Caco-2 (cell line): ENCODE results near the gene PCMTD2. TPM values are rescaled to one million over a fixed set of nuclear protein-coding genes. Genes with fewer than 3 reads are reported as not detected.

Experiments
- Bru-seq: library from RNA; stranded (reverse); fragments of 400-500 nt; gene quantifications from one replicate; lab custom pipeline; 2021; lab: Mats Ljungman, UMichigan
- BruChase-seq, 2 experiments: library from RNA; stranded (reverse); fragments of 400-500 nt; gene quantifications; one replicate each; lab custom pipeline; 2021; lab: Mats Ljungman, UMichigan
- BruUV-seq: library from RNA; stranded (reverse); fragments of 400-500 nt; replicated peaks from 2 replicates; lab custom pipeline; 2021; lab: Mats Ljungman, UMichigan
- CTCF ChIA-PET: fragments of 300-600 bp; sonication (Branson Sonifier 250); formaldehyde crosslinking; loops from one replicate; lab custom pipeline; 2022; ENCODE audit warnings: antibody characterized with exemption; lab: Charles Lee
- POLR2A ChIA-PET: fragments of 300-600 bp; sonication (Branson Sonifier 250); formaldehyde crosslinking; loops from one replicate; lab custom pipeline; 2022; ENCODE audit warnings: antibody characterized with exemption; lab: Charles Lee
- DNase-seq, 2 experiments: peaks; one replicate each; pipeline versions ENCODE4 v3.0.0 to v3.0.0-alpha.2; 2020 to 2022
- H3K27me3 ChIP-seq: replicated peaks from 2 replicates; pipeline ENCODE4 v1.6.0; 2011; ENCODE audit warnings: low read length; ENCODE audit not compliant: control insufficient read depth, insufficient read depth
- H3K36me3 ChIP-seq: 2 replicates; pipeline ENCODE4 v1.5.1; 2011; ENCODE audit warnings: low read length; ENCODE audit not compliant: control insufficient read depth, insufficient read depth
- H3K4me1 ChIP-seq: fragments of 250-450 bp; sonication (Bioruptor Pico); 2 replicates; pipeline ENCODE4 v1.5.1; 2020; ENCODE audit warnings: mild to moderate bottlenecking
- H3K4me3 ChIP-seq: 2 replicates; pipeline ENCODE4 v1.5.1; 2011; ENCODE audit warnings: low read depth, mild to moderate bottlenecking, control low read depth, low read length
- H3K9me3 ChIP-seq: fragments of 250-450 bp; sonication (Bioruptor Pico); 2 replicates; pipeline ENCODE4 v1.5.1; 2020; ENCODE audit warnings: mild to moderate bottlenecking, moderate library complexity
- H3K27ac Mint-ChIP-seq: one replicate; pipeline ENCODE4 v1.8.0; 2022; ENCODE audit warnings: mixed read lengths; ENCODE audit not compliant: unreplicated experiment
- H3K27me3 Mint-ChIP-seq: one replicate; pipeline ENCODE4 v1.8.0; 2022; ENCODE audit warnings: mixed read lengths; ENCODE audit not compliant: insufficient read depth, unreplicated experiment
- H3K36me3 Mint-ChIP-seq: one replicate; pipeline ENCODE4 v1.8.0; 2022; ENCODE audit warnings: mild to moderate bottlenecking, mixed read lengths; ENCODE audit not compliant: insufficient read depth, unreplicated experiment
- H3K4me1 Mint-ChIP-seq: one replicate; pipeline ENCODE4 v1.8.0; 2022; ENCODE audit warnings: low read depth, mixed read lengths; ENCODE audit not compliant: unreplicated experiment
- H3K4me3 Mint-ChIP-seq: one replicate; pipeline ENCODE4 v1.8.0; 2022; ENCODE audit warnings: mild to moderate bottlenecking, moderate library complexity, mixed read lengths; ENCODE audit not compliant: unreplicated experiment
- H3K9me3 Mint-ChIP-seq: one replicate; pipeline ENCODE4 v1.8.0; 2022; ENCODE audit warnings: mixed read lengths; ENCODE audit not compliant: unreplicated experiment
- intact Hi-C: fragments of 100-400 bp; cut with micrococcal nuclease; formaldehyde crosslinking; loops from one replicate; pipeline ENCODE4 v1.10.0; 2022; ENCODE audit not compliant: unreplicated experiment
- long read RNA-seq: library from polyadenylated mRNA; stranded (forward); transcript quantifications from one replicate; pipeline ENCODE4 v2.0.0, GENCODE V29; 2022
- total RNA-seq: library from RNA; stranded (reverse); gene quantifications from 2 replicates; pipeline ENCODE4 v1.2.3, GENCODE V29; 2022
- TF ChIP-seq, protein P1 (sequence below), 2 experiments: fragments of 200-600 bp in 1 of 2; IDR thresholded peaks; 1 replicate in 1 of 2; 2 replicates in 1 of 2; pipeline versions ENCODE4 v1.5.1 to v1.8.0; 2011 to 2022; ENCODE audit warnings: antibody characterized with exemption in 1 of 2, control low read depth in 1 of 2, inconsistent platforms in 1 of 2, low read depth in 1 of 2, low read length in 1 of 2, mild to moderate bottlenecking in 1 of 2, moderate library complexity in 1 of 2; ENCODE audit not compliant: insufficient read depth in 1 of 2, severe bottlenecking in 1 of 2, unreplicated experiment in 1 of 2

PCMTD2 gene
- total RNA-seq (79.5 and 101 TPM in 2 replicates), Bru-seq, nascent RNA (percentile 75 among the genes with signal in this experiment), BruChase-seq, experiment 1, labeled RNA remaining after a 2-hour chase (percentile 92 among the genes with signal in this experiment), BruChase-seq, experiment 2, labeled RNA remaining after a 6-hour chase (percentile 94 among the genes with signal in this experiment)
- long read RNA-seq, transcript PCMTD2-203 (6 exons, 3,843 nt) = major isoform, 48 of 88 reads
- long read RNA-seq, transcript PCMTD2-204 (6 exons, 3,212 nt) = minor isoform, 6 of 88 reads
- long read RNA-seq, partial matches to known transcripts = 8 of 88 reads
- long read RNA-seq, other reads (novel, unspliced or antisense) = 26 of 88 reads

DNA sequence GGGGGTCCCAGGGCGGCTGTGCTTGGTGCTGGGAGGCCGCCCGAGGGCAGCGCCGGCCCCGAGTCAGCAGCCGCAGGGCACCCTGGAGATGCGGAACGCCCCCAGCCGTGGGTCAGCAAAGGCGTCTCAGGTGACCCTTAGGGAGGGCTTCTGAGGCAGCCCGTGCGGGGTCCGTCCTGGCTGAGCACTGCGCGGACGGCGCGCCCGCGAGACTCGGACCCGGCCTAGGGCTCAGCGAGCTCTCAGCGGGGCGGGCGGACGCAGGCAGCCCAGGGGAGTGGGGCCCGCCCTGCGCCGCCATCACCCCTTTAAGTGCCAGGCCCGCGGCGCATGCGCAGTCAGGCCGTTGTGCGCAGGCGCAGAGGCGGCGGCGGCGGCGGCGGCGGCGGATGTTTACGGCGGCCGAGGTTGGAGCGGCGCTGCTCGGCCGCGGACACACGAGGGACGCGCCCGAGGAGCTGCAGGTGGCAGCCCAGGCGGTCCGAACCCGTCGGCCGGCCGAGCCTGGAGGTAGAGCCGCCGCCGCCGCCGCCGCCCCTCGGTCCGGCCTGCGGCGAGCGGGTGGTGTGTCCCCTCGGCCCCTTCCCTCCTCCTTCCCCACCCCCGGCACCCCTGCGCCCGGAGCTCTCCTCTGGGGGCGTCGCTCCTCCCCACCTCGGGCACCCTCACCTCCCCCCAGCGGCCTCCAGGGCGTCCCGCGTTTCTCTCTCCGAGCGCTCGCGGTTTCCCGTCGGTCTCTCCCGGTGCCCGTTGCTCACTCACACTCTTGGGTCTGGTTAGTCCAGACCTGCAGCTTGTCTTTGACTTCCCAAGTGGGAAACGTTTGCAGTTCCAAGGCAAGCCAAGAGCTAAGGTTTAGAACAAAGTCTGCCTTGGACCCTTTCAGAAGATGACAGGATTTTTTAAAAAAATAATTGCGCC lies at the start of gene PCMTD2:
TSS of gene PCMTD2 (plus strand) at position 388 of the 921 bp plus-strand sequence. CDS start 4,218 bp downstream, outside the sequence.
- Mint-ChIP-seq H3K9me3 (no peaks in the 10 kb centered on the region), H3K27ac (peak within 1 kb of the TSS; percentile 91), H3K36me3 (peaks cover 19% of the 10 kb centered on the region), H3K27me3 (no peaks in the 10 kb centered on the region), H3K4me3 (peak within 1 kb of the TSS; percentile 95), H3K4me1 (peaks cover 10% of the 10 kb centered on the region)
- Histone ChIP-seq H3K4me1 (peaks cover 6% of the 10 kb centered on the region; the same call in 1 of the 2 replicates), H3K9me3 (no peaks in the 10 kb centered on the region), H3K27me3 (no peaks in the 10 kb centered on the region), H3K36me3 (peaks cover 3% of the 10 kb centered on the region), H3K4me3 (peak within 1 kb of the TSS; percentile 80)
- no TSS peak for BruUV-seq
- TF ChIP-seq, protein P1, sequence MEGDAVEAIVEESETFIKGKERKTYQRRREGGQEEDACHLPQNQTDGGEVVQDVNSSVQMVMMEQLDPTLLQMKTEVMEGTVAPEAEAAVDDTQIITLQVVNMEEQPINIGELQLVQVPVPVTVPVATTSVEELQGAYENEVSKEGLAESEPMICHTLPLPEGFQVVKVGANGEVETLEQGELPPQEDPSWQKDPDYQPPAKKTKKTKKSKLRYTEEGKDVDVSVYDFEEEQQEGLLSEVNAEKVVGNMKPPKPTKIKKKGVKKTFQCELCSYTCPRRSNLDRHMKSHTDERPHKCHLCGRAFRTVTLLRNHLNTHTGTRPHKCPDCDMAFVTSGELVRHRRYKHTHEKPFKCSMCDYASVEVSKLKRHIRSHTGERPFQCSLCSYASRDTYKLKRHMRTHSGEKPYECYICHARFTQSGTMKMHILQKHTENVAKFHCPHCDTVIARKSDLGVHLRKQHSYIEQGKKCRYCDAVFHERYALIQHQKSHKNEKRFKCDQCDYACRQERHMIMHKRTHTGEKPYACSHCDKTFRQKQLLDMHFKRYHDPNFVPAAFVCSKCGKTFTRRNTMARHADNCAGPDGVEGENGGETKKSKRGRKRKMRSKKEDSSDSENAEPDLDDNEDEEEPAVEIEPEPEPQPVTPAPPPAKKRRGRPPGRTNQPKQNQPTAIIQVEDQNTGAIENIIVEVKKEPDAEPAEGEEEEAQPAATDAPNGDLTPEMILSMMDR (IDR thresholded peaks at IDR 0.05; ENCODE audit: insufficient read depth in 1 of 2, low read depth in 1 of 2, low read length in 1 of 2, severe bottlenecking in 1 of 2, unreplicated experiment in 1 of 2) = peak; percentile 30 to 48
- CTCF ChIA-PET = interaction anchor here (1.0 to 1.5 kb wide), 5 partner anchors 16 to 172 kb away, joined by 4 to 9 read pairs (median 5); partner anchors contain the start of gene LKAAEAR1
- intact Hi-C loops = no loop called here
- POLR2A ChIA-PET = interaction anchor here (0.6 to 1.2 kb wide), 5 partner anchors 13 to 287 kb away, joined by 3 to 13 read pairs (median 4); no protein-coding TSS in a partner anchor
- peak; percentile 91 to 99 for DNase-seq

DNA sequence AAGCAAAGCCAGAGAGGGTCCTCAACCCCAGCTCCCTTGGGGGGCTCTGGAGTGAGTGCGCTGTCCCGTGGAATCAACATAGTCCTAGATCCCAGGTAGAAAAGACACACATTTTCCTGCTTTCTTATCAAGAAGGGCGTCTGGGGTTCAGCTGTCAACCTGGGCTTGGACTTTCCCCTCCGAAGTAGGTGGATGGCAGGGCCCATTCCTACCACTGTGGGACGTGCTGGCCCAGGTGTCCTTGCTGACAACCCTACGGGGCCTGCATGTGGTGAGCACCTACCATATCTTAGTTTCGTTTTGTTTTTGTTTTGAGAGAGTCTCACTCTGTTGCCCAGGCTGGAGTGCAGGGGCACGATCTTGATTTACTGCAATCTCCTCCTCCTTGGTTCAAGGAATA lies 48.9 kb upstream of the PCMTD2 start:
- H3K4me1 Mint-ChIP-seq = no peaks in the 10 kb centered on the region
- H3K36me3 Mint-ChIP-seq = no peaks in the 10 kb centered on the region
- H3K27ac Mint-ChIP-seq = no peak overlapping the region
- H3K9me3 Mint-ChIP-seq = no peaks in the 10 kb centered on the region
- Histone ChIP-seq H3K9me3 (no peaks in the 10 kb centered on the region), H3K27me3 (no peaks in the 10 kb centered on the region), H3K4me3 (no peak overlapping the region), H3K4me1 (no peaks in the 10 kb centered on the region), H3K36me3 (no peaks in the 10 kb centered on the region)
- POLR2A ChIA-PET = no interaction called here
- peaks cover 14% of the 10 kb centered on the region for H3K27me3 Mint-ChIP-seq
- no peak overlapping the region for H3K4me3 Mint-ChIP-seq
- TF ChIP-seq, protein P1 (IDR thresholded peaks at IDR 0.05; ENCODE audit: insufficient read depth in 1 of 2, low read depth in 1 of 2, low read length in 1 of 2, severe bottlenecking in 1 of 2, unreplicated experiment in 1 of 2) = no peak
- DNase-seq = no peak
- CTCF ChIA-PET = interaction anchor here (0.7 kb wide), 1 partner anchor 10 kb away, joined by 3 read pairs; no protein-coding TSS in a partner anchor
- BruUV-seq = no TSS peak
- intact Hi-C loops = no loop called here
